Mesenchymal stem cell (in vitro differentiated cells and primary cell): Measurements from ENCODE around the gene ST6GALNAC3.

Experiments used
- DNase-seq: peaks from one replicate; pipeline ENCODE4 v3.0.0-alpha.2; 2013
- H2AFZ ChIP-seq: one replicate; pipeline ENCODE4 v1.6.1; 2013; ENCODE audit warnings: low read depth, mild to moderate bottlenecking, control low read depth, inconsistent platforms, low read length, moderate library complexity
- H2AK5ac ChIP-seq: 2 replicates; pipeline ENCODE4 v1.6.1; 2013; ENCODE audit warnings: low read length, moderate library complexity, mild to moderate bottlenecking, inconsistent platforms; ENCODE audit not compliant: severe bottlenecking
- H2BK120ac ChIP-seq: one replicate; pipeline ENCODE4 v1.6.1; 2013; ENCODE audit warnings: low read depth, mild to moderate bottlenecking, inconsistent platforms, low read length, moderate library complexity
- H2BK12ac ChIP-seq, 2 experiments: one replicate each; pipeline ENCODE4 v1.6.1; 2013; ENCODE audit warnings: inconsistent platforms in 2 of 2, low read length in 2 of 2, mild to moderate bottlenecking in 2 of 2, moderate library complexity in 2 of 2, control low read depth in 1 of 2
- H2BK15ac ChIP-seq: one replicate; pipeline ENCODE4 v1.6.1; 2013; ENCODE audit warnings: mild to moderate bottlenecking, low read depth, inconsistent platforms; ENCODE audit not compliant: poor library complexity, severe bottlenecking
- H2BK5ac ChIP-seq: 2 replicates; pipeline ENCODE4 v1.6.1; 2013; ENCODE audit warnings: low read depth, mild to moderate bottlenecking, low read length, control low read depth, inconsistent platforms; ENCODE audit not compliant: poor library complexity, severe bottlenecking
- H3K14ac ChIP-seq, 2 experiments: one replicate each; pipeline ENCODE4 v1.6.1; 2013; ENCODE audit warnings: inconsistent platforms in 2 of 2, low read length in 2 of 2, control low read depth in 1 of 2, mild to moderate bottlenecking in 1 of 2, moderate library complexity in 1 of 2
- H3K18ac ChIP-seq, 2 experiments: one replicate each; pipeline ENCODE4 v1.6.1; 2013; ENCODE audit warnings: inconsistent platforms in 2 of 2, low read length in 2 of 2, control low read depth in 1 of 2, low read depth in 1 of 2, mild to moderate bottlenecking in 1 of 2
- H3K23ac ChIP-seq, 2 experiments: one replicate each; pipeline ENCODE4 v1.6.1; 2013; ENCODE audit warnings: inconsistent platforms in 2 of 2, low read length in 2 of 2, mild to moderate bottlenecking in 2 of 2, moderate library complexity in 2 of 2, control low read depth in 1 of 2
- H3K27ac ChIP-seq: 2 replicates; pipeline ENCODE4 v1.5.1; 2013; ENCODE audit warnings: mild to moderate bottlenecking, moderate library complexity, low read length, control low read depth, inconsistent platforms; ENCODE audit not compliant: poor library complexity, severe bottlenecking
- H3K27me3 ChIP-seq, 2 experiments: 2 replicates each; pipeline versions ENCODE4 v1.6.1 to v1.7.0; 2013; ENCODE audit warnings: low read length in 2 of 2, mild to moderate bottlenecking in 2 of 2, moderate library complexity in 2 of 2, control low read depth in 1 of 2, inconsistent platforms in 1 of 2; ENCODE audit not compliant: control insufficient read depth in 1 of 2, insufficient read depth in 1 of 2
- H3K36me3 ChIP-seq, 2 experiments: 2 replicates each; pipeline versions ENCODE4 v1.6.1 to v1.7.0; 2013; ENCODE audit warnings: low read length in 2 of 2, control low read depth in 1 of 2, inconsistent platforms in 1 of 2, low read depth in 1 of 2, mild to moderate bottlenecking in 1 of 2; ENCODE audit not compliant: insufficient read depth in 2 of 2, control insufficient read depth in 1 of 2
- H3K4ac ChIP-seq, 2 experiments: one replicate each; pipeline ENCODE4 v1.6.1; 2013; ENCODE audit warnings: inconsistent platforms in 2 of 2, low read length in 2 of 2, mild to moderate bottlenecking in 2 of 2, moderate library complexity in 2 of 2, control low read depth in 1 of 2, low read depth in 1 of 2
- H3K4me1 ChIP-seq: 2 replicates; pipeline ENCODE4 v1.6.1; 2013; ENCODE audit warnings: low read depth, low read length, control low read depth; ENCODE audit not compliant: control insufficient read depth, insufficient read depth
- H3K4me2 ChIP-seq: 2 replicates; pipeline ENCODE4 v1.6.1; 2013; ENCODE audit warnings: low read length, mild to moderate bottlenecking, inconsistent platforms; ENCODE audit not compliant: poor library complexity, severe bottlenecking
- H3K4me3 ChIP-seq, 2 experiments: 2 replicates each; pipeline versions ENCODE4 v1.5.1 to v1.7.0; 2013; ENCODE audit warnings: low read length in 2 of 2, mild to moderate bottlenecking in 2 of 2, control low read depth in 1 of 2, low read depth in 1 of 2; ENCODE audit not compliant: insufficient read depth in 1 of 2
- H3K79me1 ChIP-seq: replicated peaks from 2 replicates; pipeline ENCODE4 v1.6.1; 2013; ENCODE audit warnings: mild to moderate bottlenecking, control low read depth, low read length, inconsistent platforms; ENCODE audit not compliant: poor library complexity, severe bottlenecking
- H3K9ac ChIP-seq: 2 replicates; pipeline ENCODE4 v1.7.0; 2013; ENCODE audit warnings: mild to moderate bottlenecking, low read length, moderate library complexity
- H3K9me3 ChIP-seq: 2 replicates; pipeline ENCODE4 v1.7.0; 2013; ENCODE audit warnings: mild to moderate bottlenecking, low read length; ENCODE audit not compliant: control insufficient read depth
- H4K8ac ChIP-seq: one replicate; pipeline ENCODE4 v1.6.1; 2013; ENCODE audit warnings: inconsistent platforms, mild to moderate bottlenecking, low read length, moderate library complexity
- H4K91ac ChIP-seq: one replicate; pipeline ENCODE4 v1.6.1; 2013; ENCODE audit warnings: mild to moderate bottlenecking, low read length, inconsistent platforms
- WGBS: methylation state at CpG from one replicate; pipeline ENCODE4 v1.1.7; 2013; ENCODE audit warnings: mixed read lengths; 5-methylcytosine and 5-hydroxymethylcytosine counted together

ST6GALNAC3 gene

DNA sequence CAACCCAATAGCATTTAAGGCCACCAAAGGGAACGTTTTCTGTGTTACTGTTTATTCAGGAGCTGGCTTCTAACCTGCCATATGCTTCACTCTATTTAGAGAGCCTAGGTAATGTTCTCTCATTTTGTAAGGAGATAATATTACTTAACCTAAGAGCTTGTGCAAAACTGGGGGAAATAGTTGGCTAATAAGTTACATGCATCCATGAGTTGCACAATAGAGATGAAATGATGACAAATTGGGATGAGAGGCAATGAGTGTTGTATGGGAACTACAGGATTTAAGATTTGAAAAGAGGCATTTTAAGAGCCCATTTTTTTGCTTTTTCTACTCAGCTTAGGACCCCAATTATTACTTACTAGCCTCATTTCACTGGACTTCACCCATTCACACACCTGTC is 151.0 kb downstream of the ST6GALNAC3 start:
- no peaks in the 10 kb centered on the region for H3K27me3 ChIP-seq
- no peak overlapping the region for H3K23ac ChIP-seq
- H2AK5ac ChIP-seq = no peak overlapping the region
- H3K9me3 ChIP-seq = peaks cover 4% of the 10 kb centered on the region
- no CpG with 5 or more reads among the region's 1 CpG for WGBS
- H3K9ac ChIP-seq = no peak overlapping the region
- no peaks in the 10 kb centered on the region for H3K36me3 ChIP-seq
- no peak overlapping the region for H4K91ac ChIP-seq
- DNase-seq = no peak
- no peak overlapping the region for H3K4ac ChIP-seq
- no peak overlapping the region for H4K8ac ChIP-seq
- no peak overlapping the region for H3K27ac ChIP-seq
- no peak overlapping the region for H2BK120ac ChIP-seq
- H3K14ac ChIP-seq = no peak overlapping the region
- no peak overlapping the region for H2BK5ac ChIP-seq
- H3K18ac ChIP-seq = no peak overlapping the region
- no peak overlapping the region for H2AFZ ChIP-seq
- H3K4me3 ChIP-seq = no peak overlapping the region
- H3K4me1 ChIP-seq = no peaks in the 10 kb centered on the region
- no peaks in the 10 kb centered on the region for H3K79me1 ChIP-seq
- H3K4me2 ChIP-seq = no peak overlapping the region
- no peak overlapping the region for H2BK15ac ChIP-seq
- H2BK12ac ChIP-seq = no peak overlapping the region

DNA sequence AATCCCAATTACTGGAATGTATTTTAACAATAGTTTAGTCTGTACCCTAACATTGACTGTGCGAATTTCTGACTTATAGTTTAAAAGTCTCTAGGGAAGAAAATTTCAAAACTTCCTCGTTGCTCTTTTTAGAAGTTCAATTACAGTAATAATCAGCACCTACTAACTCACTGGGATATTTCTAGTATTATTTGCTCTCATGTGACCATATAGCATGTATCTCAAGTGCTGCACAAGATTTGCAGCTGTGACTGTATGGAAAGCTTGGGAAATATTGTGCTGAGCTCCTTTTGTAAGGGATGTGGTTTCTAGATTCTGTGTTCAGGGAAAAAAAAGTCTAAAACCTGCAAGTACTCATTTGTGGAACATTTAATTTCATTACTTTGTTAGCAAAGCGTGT is 153.1 kb downstream of the ST6GALNAC3 start:
- WGBS = 69% methylated on average over 2 of the region's 3 CpGs
- Histone ChIP-seq H2BK15ac (no peak overlapping the region), H2BK5ac (no peak overlapping the region)

DNA sequence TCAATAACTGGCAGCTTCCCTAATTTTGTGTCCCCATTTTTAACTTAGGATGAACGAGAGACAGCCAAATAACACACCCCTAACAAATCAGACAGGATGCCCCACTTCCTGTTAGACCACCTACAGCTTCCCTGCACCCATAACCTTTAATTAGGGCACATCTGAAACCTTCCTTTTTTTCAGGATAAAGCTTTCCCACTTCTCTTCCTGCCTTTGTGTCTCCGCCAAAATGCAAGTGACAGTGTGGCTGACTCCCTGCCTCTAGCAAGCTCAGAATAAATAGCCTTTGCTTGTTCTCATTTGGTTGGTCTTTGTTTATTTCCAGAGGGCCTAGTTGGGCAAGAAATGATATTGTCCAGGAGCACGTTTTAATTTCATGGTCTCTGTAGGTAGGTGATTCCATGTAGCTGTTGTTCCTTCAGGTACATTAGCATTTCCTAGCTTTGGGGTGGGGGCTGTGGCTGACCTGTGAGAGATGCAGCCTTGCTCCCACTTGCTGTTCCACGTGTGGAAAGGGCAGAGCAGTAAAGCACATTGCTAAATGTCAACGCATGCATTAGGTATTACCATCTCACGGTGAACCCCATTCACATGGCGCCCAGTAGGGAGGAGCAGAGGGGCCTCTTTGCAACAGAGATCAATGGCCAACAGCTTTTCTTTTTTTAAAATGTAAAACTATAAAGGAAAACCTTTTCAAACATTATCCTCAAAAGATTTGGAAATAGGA is 154.9 kb downstream of the ST6GALNAC3 start:
- Histone ChIP-seq H3K27me3 (no peaks in the 10 kb centered on the region), H3K4me1 (no peaks in the 10 kb centered on the region), H3K9me3 (no peaks in the 10 kb centered on the region), H2BK15ac (no peak overlapping the region), H3K14ac (no peak overlapping the region), H3K27ac (no peak overlapping the region), H3K9ac (no peak overlapping the region), H2AFZ (no peak overlapping the region), H2BK120ac (no peak overlapping the region), H3K36me3 (no peaks in the 10 kb centered on the region), H3K4ac (no peak overlapping the region), H3K18ac (no peak overlapping the region), H2BK5ac (no peak overlapping the region), H3K4me3 (no peak overlapping the region), H2AK5ac (no peak overlapping the region), H3K79me1 (no peaks in the 10 kb centered on the region), H4K8ac (no peak overlapping the region), H4K91ac (no peak overlapping the region), H3K4me2 (no peak overlapping the region), H3K23ac (no peak overlapping the region), H2BK12ac (no peak overlapping the region)
- DNase-seq = no peak
- WGBS = 57% methylated on average over 5 of the region's 7 CpGs

More for the DNA sequence above, 153.1 kb downstream of the ST6GALNAC3 start:
- H3K9ac ChIP-seq = no peak overlapping the region
- peaks cover 4% of the 10 kb centered on the region for H3K9me3 ChIP-seq
- H4K91ac ChIP-seq = no peak overlapping the region
- H3K4me1 ChIP-seq = no peaks in the 10 kb centered on the region
- no peak overlapping the region for H3K4ac ChIP-seq
- H2BK12ac ChIP-seq = no peak overlapping the region
- H4K8ac ChIP-seq = no peak overlapping the region
- no peak overlapping the region for H2AK5ac ChIP-seq
- H3K79me1 ChIP-seq = no peaks in the 10 kb centered on the region
- no peak overlapping the region for H3K14ac ChIP-seq
- H3K27ac ChIP-seq = no peak overlapping the region
- no peak for DNase-seq
- no peaks in the 10 kb centered on the region for H3K36me3 ChIP-seq
- no peak overlapping the region for H2BK120ac ChIP-seq
- no peak overlapping the region for H2AFZ ChIP-seq
- no peak overlapping the region for H3K4me2 ChIP-seq
- H3K18ac ChIP-seq = no peak overlapping the region
- H3K27me3 ChIP-seq = no peaks in the 10 kb centered on the region
- H3K23ac ChIP-seq = no peak overlapping the region
- H3K4me3 ChIP-seq = no peak overlapping the region

DNA sequence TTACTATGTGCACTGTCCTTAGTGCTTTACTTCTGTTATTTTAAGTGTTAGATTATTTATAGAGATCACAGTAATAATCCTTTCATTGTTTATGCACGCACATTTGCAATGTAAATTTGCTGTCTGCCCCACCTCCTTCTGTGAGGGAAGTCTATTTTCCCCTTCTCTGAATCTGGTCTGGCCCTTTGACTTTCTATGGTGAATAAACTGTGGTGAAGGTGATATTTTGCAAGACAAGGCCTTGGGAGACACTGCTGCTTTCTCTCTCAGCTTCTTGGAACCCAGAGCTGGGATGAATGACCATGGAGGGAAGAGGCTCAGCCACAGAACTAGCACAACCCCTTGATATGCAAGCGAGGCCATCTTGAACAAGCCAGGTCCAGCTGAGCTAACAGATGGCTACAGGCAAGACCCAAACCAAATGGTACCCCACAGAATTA is 156.3 kb downstream of the ST6GALNAC3 start:
- H3K18ac ChIP-seq = no peak overlapping the region
- no peak overlapping the region for H4K8ac ChIP-seq
- no peak overlapping the region for H3K9ac ChIP-seq
- H3K4me1 ChIP-seq = no peaks in the 10 kb centered on the region
- H3K4me2 ChIP-seq = no peak overlapping the region
- no peak overlapping the region for H2AFZ ChIP-seq
- H2BK5ac ChIP-seq = no peak overlapping the region
- H2BK15ac ChIP-seq = no peak overlapping the region
- H3K79me1 ChIP-seq = no peaks in the 10 kb centered on the region
- H2BK12ac ChIP-seq = no peak overlapping the region
- no peak for DNase-seq
- H3K27ac ChIP-seq = no peak overlapping the region
- H3K23ac ChIP-seq = no peak overlapping the region
- H2BK120ac ChIP-seq = no peak overlapping the region
- H3K4me3 ChIP-seq = no peak overlapping the region
- H2AK5ac ChIP-seq = no peak overlapping the region
- H4K91ac ChIP-seq = no peak overlapping the region
- H3K27me3 ChIP-seq = no peaks in the 10 kb centered on the region
- no peaks in the 10 kb centered on the region for H3K36me3 ChIP-seq
- 100% methylated on average over 1 of the region's 2 CpGs for WGBS
- H3K14ac ChIP-seq = no peak overlapping the region
- no peaks in the 10 kb centered on the region for H3K9me3 ChIP-seq
- H3K4ac ChIP-seq = no peak overlapping the region
